Astrocyte (in vitro differentiated cells and primary cell): ENCODE results near the gene S100A12.

Experiments
- EZH2 ChIP-seq: IDR thresholded peaks from 2 replicates; pipeline ENCODE4 v1.6.1; 2012; ENCODE audit warnings: mild to moderate bottlenecking, low read length, inconsistent platforms; ENCODE audit not compliant: insufficient read depth
- TF ChIP-seq, protein P1 (sequence below): IDR thresholded peaks from 2 replicates; pipeline ENCODE4 v1.5.1; 2011; ENCODE audit warnings: low read depth, mild to moderate bottlenecking, inconsistent platforms, low read length, moderate library complexity; ENCODE audit not compliant: insufficient read depth

- TF ChIP-seq, protein P1, sequence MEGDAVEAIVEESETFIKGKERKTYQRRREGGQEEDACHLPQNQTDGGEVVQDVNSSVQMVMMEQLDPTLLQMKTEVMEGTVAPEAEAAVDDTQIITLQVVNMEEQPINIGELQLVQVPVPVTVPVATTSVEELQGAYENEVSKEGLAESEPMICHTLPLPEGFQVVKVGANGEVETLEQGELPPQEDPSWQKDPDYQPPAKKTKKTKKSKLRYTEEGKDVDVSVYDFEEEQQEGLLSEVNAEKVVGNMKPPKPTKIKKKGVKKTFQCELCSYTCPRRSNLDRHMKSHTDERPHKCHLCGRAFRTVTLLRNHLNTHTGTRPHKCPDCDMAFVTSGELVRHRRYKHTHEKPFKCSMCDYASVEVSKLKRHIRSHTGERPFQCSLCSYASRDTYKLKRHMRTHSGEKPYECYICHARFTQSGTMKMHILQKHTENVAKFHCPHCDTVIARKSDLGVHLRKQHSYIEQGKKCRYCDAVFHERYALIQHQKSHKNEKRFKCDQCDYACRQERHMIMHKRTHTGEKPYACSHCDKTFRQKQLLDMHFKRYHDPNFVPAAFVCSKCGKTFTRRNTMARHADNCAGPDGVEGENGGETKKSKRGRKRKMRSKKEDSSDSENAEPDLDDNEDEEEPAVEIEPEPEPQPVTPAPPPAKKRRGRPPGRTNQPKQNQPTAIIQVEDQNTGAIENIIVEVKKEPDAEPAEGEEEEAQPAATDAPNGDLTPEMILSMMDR, result no peak
- no peak for TF ChIP-seq EZH2
Observed at GRCh38 chr1:153379591-153379990, 4.2 kb upstream of the S100A12 start.
